Activated CD8-positive, alpha-beta memory T cell treated with anti-CD3 and anti-CD28 coated beads, Interleukin-2, amount 50 U/mL, for 1 hour (primary cell): ENCODE results near the gene MIEF1.

Source experiments
- DNase-seq: peaks from one replicate; pipeline ENCODE4 v3.0.0-alpha.2; 2020; ENCODE audit errors: extremely low read depth

Gene MIEF1

DNA sequence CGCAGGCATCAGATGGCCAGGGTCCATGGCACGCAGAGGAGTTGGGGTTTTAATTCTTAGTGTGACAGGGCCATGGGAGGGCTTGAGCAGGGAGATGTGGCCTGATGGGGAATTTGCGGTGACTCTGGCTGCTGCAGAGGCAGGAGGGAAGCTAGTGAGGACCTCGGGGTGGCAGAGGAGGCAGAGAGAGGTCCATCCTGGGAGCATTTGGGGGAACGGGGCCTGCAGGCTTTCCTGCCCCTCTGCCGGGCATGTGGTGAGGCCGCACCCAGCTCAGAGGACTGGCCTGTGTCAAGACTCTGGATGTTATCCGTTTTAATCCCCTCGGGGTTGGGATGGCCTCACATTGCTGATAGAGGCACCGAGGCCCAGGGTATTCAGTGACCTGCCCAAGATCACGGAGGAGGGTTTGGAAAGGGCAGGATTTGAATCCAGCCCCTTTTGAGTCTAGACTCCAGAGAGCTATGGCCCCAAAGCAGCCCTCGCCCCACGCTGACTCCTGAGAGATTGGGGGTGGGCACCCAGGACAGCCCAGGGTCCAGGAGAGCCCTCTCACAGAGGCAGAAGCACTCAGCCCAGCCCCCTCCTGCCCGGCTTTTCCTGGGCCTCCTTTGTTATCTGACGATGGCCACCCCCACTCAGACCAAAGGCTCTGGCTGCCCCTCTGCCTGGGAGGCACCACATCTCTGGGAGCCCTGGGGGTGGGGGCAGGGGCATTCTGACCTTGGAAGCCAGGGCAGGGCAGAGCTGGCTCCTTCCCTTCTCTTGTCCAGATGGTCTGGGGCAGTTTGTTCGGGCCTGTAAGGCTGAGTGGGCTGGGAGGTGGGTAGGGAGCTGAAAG is 31.4 kb upstream of the MIEF1 start:
- DNase-seq, result no peak

DNA sequence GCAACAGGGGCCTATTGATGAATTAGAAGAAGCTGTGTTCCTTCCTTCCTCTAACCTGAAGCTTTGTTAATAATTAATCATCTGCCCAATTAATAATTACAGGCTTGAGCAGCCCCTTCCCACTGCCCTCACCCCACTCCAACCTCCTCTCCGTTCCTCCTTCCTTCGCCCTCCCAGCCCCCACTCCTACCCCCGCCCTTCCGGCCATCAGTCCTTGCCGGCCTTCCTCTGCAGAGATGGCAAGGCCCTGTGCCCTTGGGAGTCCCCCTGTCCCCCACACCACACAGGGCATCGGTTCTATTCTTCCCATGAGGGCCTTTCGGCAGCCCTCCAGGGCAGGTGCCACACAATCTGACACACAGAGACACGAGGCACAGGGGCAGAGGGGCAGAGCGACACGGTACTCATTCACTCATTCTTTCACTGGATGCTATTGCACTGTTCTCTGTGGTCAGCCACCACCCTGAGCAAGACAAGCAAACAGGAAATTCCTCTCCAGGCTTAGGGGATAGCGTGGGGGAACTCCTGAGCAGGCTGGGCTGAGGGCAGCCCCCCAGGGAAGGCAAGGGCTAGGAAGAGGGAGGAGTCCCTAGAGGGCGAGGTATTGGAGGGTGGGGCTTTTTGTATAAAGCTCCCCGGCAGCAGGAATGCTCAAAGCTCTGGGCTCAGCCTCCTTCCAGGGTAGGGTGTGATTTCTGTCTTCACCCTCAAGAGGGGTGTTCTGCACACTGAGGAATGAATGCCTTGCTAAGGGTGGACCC is 30.5 kb upstream of the MIEF1 start:
- no peak for DNase-seq

DNA sequence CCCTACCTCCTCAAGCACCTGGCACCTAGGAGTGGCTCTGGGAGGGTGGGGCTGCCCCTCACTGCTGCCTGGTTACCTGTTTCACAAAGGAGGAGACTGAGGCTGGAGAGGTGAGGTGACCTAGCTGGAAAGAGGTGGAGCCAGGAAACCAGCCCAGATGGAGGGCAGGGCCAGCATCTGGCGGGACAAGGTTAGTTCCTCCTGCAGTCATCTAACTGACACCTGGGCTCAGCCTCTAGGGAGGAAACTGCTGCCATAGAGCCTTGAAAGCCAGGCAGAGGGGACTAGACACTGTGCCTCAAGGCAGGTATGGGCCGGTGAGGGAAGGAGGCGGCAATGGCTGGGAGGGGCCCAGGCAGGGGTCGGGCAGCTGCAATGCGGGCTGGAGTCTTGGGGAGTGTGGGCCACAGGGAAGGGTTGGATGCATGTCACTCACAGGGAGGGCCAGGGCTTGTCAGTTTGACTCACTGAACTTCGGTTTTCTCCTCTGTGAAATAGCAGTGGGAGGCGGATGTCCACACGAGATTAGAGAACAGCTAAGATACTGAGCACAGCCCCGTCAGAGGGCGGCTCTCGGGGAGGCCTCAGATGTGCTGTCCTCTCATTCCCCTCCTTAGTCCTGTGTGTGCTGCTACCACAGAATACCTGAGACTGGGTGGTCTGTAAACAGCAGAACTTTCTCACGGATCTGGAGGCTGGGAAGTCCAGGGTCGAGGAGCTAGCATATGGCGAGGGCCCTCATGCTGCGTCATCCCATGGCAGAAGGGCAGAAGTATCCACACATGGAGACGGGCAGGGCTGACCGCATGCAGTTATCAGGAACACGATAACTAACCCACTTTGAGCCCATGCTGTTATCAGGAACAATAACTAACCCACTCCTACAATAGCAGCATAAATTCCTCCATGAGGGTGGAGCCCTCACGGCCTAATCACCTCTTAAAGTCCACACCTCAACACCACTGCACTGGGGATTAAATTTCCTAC is 29.2 kb upstream of the MIEF1 start:
- no peak for DNase-seq

DNA sequence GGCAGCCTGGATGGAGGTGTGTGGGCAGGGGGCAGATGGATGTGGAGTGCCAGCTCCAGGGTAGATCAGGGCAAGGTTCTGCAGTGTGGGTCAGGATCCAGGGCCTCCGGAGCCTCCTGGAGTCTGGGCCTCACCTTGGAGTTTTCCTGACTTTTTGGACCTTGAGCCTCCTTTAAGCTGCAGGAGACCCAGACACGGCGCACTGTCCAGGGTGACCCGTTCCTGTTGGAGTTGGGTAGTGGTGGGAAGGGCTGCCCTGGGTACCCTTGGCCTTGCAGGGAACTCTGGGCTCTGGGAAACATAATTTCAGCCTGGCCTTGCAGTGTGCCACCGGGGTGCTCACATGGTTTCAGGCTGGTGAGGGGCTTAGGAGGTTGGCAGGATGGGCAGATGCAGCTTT is 28.2 kb upstream of the MIEF1 start:
- no peak for DNase-seq

DNA sequence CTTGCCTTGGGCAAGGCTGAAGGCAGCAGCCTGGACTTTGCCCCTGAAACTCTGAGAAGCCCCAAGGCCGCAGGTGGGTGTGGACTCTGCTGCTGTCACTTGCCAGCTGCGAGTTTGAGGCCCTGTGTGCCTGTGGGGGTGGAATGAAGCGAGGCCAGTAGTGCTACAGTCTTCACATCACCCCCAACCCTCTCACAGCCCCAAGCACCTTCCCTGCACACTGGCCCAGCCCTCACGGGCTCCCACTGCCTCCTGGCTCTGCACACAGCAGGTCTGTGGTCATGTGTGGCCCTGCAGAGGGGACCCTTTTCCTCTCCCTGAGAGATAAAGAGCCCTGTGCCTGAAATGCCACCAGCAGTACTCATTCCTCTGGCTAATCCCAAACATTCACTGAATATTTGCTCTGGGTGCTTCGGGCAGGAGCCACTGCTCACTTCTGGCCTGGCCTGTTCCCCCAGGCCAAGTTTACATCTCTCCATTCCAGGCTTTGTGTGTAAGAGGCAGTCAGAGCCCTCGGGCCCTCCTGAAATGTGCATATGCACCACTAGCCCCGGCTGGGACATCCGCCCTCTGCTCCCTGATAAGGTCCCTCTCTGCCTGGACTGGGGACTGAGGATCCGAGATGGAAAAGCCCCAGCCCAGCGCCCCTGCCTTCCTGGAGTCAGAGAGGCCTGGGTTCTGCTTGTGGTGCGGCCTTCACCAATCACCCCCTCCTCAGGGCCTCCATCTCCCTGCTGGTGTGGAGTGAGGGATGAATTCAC is 27.6 kb upstream of the MIEF1 start:
- no peak for DNase-seq

DNA sequence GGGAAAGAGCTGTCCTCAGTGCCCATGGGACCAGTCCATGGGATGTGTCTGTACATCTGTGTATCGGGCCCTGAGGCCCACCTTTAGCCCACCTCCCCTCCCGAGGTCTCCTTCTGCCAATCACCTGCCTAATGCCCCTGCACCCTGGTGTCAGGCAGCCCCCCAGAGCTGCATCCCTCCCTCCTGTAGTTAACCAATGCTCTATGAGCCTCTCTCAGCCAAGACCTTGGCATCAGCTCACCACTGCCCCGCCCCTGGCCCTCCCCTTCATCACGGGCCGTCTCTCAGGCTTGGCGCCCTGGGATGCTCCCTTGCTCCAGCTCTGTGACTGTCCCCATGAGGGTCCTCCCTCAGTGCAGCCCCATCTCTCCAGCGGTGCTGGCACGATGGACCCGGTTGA is 26.8 kb upstream of the MIEF1 start:
- no peak for DNase-seq

DNA sequence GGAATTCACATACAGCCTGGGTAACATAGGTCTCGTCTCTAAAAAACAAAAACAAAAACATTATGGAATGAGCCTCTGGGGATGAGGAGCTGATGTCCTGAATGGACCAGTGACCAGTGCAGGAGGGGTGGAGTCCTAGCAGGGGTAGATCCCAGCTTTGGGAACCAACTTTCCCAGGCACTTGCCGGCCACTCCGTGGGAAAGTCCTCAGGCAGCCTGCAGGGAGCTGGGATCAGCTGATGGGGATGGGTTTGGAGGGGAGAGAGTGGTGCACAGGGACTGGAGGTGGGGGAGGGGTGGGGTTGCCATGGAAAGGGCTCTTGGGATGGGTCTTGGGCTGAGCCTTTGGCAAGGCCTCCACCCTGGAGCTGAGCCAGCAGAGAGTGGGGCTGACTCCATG is 26.2 kb upstream of the MIEF1 start:
- no peak for DNase-seq

DNA sequence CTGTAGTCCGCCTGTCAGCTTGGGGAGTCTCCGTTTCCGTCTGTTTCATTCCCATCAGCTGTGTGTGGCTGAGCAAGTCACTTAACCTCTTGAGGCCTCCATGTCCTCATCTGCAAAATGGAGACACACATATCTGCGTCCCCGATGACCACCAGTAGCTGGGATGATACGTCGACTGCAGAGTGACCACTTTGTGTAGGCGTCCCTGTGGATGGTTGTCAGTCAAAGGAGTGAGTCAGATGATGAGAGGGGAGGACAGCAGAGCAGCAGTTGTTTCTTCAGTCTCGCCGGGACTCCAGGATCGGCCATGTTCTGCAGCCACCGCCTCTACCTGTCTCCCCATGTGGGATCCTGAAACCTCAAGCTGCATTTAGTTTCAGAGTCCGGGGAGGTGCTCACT is 25.4 kb upstream of the MIEF1 start:
- DNase-seq, result no peak

DNA sequence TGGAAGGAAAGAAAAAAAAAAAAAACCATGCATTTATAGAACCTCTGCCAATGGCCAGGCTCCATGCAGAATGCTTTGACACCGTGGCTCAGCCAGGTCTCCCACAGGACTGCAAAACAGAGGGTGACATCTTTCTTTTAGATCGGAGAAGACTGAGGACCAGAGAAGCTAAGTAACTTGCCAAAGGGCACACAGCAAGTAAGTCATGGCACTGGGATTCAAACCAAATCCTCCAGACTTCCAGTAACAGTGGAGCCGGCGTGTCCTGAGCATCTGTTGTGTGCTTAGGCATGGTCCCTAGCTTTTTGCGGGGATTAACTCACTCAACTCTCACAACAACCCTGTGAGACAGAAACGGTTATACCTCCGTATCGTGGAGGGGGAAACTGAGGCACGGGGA is 24.5 kb upstream of the MIEF1 start:
- DNase-seq, result no peak

DNA sequence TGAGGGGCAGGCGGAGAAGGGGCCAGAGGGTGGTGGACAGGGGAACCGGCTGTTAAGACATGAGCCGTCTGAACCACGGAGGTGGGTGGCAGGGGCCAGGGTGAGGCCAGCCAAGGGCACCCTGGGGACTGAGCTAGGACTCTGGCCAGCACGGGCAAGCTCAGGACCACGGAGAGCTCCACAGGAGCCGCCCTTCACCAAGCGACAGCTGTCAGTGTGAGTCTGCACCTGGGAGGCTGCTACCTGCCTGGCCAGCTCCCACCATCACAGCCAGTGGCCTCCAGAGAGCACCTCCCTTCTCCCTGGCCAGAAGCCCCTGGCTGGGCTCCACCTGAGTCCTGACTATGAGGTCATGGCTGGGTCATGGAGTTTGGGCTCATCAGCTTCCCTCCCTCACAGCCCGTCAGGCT is 23.6 kb upstream of the MIEF1 start:
- no peak for DNase-seq

DNA sequence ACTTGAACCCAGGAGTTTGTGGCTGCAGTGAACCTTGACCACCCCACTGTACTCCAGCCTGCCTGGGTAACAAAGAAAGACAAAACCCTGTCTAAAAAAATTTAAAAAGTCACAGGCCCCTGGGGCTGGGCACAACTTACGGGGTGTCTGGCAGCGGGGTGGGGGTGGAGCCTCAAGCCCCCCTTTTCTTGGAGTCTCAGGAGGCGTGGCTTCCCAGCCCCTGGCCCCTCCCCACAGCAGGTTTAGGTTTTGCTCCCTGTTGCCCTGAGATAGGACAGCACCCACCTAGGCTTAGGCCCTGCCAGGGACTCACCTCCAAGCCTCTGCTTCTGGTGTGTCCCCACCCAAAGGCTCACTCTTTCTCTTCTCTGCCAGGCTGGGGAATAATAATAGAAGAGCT is 22.8 kb upstream of the MIEF1 start:
- no peak for DNase-seq

DNA sequence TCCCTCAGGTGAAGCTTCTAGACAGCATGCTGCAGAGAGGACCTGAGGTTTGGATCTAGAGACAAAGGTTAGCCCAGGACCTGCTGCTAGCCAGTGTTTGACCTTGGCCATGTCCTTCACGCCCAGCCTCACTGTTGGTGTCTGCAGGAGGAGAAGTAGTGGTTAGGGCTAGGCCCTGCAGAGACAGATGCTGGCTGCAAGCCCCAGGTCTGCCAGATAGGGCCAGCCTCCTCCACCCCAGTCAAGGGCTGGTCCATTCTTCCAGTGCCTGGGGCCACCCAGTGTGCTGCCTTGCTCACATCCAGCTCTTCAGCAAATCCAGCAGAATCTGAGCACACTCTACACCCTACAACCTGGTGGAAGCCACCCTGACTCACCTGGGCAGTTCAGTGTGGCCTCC is 21.5 kb upstream of the MIEF1 start:
- DNase-seq, result no peak

DNA sequence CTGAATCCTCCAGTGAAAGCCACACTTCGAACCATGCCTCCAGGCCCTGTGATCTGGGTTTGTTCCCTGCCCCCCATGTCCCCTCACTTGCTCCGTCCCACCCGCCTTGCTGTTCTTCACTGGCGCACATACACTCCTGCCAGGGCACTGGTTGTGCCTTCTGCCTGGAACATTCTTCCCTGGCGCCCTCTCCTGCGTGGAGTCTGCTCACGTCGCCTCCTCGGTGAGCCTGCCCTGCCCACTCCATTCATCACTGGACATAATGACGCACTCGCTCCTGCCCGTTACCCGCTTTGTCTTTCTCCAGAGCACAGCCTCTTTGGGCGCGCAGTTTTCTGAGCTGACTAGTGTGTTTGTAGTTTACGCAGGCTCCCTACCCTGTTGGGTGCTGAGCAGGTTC is 21.0 kb upstream of the MIEF1 start:
- no peak for DNase-seq

DNA sequence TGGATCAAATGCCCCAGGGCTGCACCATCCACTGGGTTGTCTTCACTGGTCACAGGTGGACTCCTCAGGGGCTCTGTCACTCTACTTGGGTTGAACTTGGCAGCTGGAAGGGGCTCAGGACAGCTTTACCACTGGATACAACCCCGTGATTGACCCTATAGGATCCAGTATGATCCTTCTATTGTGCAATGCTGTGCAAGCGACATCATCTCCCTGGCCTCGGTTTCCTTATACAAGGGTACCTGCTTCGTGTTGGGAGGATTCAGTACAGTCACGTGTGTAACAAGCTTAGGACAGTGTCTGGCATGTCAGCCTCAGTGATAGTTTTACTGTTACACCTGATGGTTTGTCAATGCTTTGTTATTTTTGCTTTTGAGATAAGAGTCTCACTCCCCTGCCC is 20.5 kb upstream of the MIEF1 start:
- no peak for DNase-seq

DNA sequence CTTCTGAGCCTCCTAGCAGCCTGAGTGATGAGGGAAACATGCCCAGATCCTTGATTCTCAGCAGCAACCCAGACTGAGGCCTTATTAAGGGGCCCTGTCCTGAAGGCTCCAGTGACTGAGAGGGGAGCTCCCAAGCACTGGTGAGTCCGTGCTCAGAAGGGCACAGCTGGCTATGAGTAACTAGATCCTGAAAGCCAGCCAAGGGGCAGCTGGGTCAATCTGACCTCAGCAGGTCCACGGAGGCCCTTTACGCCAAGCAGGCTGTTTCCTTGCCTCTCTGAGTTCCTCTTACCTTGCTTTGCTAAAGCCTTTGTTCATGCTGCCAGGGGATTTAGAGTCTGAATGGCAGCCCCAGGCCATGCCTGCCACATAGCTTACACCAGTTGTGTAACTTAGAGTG is 19.3 kb upstream of the MIEF1 start:
- DNase-seq, result no peak

DNA sequence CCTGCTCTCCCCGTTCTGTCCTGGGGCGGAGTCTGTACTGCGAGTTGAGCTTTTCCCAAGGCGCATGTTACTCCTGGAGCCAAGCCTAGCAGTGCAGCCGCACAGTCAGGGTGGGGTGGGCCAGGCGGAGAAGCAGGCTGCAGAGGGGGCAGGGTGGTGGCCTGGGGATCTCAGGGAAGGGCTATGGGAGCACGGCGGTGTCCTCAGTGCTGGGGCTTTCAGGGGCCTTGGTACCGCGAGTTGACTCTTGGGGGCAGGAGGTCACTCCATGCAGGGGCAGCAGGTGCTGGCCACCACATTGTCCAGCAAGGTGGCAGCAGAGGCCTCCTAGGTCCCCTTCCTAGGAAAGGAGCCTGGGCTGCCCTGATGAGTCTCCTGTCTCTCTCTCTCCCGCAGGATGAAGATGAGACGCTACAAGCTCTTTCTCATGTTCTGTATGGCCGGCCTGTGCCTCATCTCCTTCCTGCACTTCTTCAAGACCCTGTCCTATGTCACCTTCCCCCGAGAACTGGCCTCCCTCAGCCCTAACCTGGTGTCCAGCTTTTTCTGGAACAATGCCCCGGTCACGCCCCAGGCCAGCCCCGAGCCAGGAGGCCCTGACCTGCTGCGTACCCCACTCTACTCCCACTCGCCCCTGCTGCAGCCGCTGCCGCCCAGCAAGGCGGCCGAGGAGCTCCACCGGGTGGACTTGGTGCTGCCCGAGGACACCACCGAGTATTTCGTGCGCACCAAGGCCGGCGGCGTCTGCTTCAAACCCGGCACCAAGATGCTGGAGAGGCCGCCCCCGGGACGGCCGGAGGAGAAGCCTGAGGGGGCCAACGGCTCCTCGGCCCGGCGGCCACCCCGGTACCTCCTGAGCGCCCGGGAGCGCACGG is 14.9 kb upstream of the MIEF1 start:
- no peak for DNase-seq

DNA sequence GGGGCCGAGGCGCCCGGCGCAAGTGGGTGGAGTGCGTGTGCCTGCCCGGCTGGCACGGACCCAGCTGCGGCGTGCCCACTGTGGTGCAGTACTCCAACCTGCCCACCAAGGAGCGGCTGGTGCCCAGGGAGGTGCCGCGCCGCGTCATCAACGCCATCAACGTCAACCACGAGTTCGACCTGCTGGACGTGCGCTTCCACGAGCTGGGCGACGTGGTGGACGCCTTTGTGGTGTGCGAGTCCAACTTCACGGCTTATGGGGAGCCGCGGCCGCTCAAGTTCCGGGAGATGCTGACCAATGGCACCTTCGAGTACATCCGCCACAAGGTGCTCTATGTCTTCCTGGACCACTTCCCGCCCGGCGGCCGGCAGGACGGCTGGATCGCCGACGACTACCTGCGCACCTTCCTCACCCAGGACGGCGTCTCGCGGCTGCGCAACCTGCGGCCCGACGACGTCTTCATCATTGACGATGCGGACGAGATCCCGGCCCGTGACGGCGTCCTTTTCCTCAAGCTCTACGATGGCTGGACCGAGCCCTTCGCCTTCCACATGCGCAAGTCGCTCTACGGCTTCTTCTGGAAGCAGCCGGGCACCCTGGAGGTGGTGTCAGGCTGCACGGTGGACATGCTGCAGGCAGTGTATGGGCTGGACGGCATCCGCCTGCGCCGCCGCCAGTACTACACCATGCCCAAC is 14.1 kb upstream of the MIEF1 start:
- no peak for DNase-seq

DNA sequence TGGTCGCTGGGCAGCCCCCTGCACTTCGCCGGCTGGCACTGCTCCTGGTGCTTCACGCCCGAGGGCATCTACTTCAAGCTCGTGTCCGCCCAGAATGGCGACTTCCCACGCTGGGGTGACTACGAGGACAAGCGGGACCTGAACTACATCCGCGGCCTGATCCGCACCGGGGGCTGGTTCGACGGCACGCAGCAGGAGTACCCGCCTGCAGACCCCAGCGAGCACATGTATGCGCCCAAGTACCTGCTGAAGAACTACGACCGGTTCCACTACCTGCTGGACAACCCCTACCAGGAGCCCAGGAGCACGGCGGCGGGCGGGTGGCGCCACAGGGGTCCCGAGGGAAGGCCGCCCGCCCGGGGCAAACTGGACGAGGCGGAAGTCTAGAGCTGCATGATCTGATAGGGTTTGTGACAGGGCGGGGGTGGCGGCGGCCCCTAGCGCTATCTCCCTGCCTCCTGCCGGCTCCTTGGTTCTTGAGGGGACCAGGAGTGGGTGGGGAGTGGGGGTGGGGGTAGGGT is 13.5 kb upstream of the MIEF1 start:
- no peak for DNase-seq
